ENCODE results near the gene CYBA.
A peak's percentile ranks its signal among the peaks of the same experiment; 100 is the strongest.

Gene CYBA

GRCh38 chr16:88642881-88643643, 7.8 kb downstream of the CYBA start:
- DNase-seq = no peak

- no peak for DNase-seq
Measured at GRCh38 chr16:88640498-88641247, 10.2 kb downstream of the CYBA start.

GRCh38 chr16:88640039-88640495, 10.8 kb downstream of the CYBA start:
- no peak for DNase-seq

GRCh38 chr16:88639231-88640038, 11.4 kb downstream of the CYBA start:
- no peak for DNase-seq

DNA sequence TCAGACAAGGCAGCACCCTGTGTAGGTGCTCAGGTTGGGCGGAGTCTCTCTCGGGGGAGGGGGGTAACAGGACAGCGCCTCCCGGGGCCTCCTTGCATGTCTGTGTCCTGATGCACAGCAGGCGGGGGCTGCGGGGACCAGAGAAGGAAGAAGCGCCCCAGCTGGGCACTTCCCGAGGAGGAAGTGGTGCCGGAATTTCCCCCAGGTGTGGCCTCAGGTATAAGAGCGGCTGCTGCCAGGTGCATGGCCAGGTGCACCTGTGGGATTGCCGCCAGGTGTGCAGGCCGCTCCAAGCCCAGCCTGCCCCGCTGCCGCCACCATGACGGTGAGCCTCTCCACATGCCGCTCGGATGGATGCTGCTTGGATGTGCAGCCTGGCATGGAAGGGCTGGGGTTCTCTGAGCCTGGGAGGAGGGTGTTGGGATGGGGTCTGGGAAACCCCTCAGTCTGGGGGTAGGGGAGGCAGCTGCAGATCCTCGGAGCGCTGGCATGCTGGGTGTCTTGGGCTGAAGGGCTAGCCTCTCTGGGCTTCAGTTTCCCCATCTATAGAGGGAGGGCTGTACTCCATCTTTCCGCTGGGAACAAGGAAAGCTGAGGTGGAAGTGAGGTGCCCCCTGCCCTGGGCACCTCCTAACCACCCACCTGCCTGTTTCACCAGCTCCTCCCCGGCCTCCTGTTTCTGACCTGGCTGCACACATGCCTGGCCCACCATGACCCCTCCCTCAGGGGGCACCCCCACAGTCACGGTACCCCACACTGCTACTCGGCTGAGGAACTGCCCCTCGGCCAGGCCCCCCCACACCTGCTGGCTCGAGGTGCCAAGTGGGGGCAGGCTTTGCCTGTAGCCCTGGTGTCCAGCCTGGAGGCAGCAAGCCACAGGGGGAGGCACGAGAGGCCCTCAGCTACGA, 12.3 kb downstream of the CYBA start, which contains the start of gene IL17C:
Gene IL17C, plus strand, starts transcription at position 250 of the 908 bp plus-strand sequence. Its CDS starts 70 bp downstream, at position 320.
- no peak for DNase-seq

DNA sequence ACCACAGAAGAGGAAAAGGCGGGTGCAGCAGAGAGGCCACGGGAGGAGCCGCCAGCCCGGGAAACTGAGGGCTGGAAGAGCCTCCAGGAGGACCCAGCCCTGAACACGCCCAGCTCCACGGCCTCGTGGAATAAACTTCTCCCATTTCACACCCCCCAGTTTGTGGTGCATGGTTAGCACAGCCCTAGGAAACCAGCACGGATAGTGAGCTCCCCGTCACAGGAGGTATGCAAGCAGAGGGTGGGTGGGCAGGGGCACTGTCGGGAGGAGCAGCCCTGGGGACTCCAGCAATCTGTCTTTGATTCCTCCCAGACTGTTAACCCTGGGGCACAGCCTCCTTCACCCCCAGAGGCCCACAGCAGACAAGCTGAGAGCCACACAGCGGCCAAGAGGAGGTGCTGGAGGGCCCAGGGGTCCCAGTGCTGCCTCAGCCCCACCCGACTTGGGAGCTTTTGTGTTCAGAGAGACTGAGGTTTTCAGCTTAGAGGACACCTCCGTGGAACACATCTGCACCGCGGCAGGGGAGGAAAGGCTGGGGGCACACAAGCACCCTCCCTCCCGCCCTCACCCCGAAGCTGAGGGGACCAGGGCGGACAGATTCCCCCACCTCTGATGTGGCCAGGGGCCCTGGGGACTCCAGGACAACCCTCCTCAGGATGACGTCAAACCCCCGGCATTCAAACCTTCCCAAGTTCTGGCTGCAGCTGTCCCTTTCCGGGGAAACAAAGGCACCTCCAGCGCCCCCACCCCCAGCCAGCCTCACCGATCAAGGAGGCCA, 14.2 kb downstream of the CYBA start:
- no peak for DNase-seq

- DNase-seq = no peak
Measured at GRCh38 chr16:88635671-88636319, 15.1 kb downstream of the CYBA start.

DNA sequence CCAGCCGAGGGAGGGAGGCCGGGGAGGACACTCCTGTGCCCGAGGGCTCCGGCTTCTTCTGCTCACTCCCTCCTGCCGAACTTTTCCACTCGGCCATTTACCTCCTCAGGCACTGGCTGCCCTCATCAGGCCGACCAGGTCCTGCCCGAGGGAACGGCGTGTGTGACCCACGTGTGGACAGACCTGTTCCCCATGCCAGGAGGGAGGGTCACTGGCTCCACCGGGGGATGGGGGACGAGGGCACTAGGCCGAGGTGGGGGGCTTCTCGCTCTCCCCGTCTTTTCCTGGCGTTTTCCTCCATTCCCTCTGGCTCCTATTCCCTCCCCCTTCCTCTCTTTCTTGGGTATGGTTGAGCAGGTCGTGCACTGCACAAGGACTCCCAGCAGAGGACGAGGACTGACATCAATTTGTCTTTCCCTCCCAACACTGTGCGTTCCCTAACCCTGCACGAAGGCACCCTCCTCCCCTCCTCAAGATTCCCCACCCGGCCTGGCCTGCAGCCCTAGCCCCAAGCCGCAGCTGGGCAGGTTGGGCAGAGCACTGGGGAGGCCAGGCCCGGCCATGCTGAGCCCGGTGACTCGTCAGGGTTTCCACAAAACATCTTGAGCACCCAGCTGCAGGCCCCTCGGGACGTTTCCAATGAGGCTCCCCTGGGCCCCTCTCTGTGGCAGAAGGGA, 15.7 kb downstream of the CYBA start:
- DNase-seq = no peak

GRCh38 chr16:88634141-88634993, 16.5 kb downstream of the CYBA start:
- no peak for DNase-seq

DNA sequence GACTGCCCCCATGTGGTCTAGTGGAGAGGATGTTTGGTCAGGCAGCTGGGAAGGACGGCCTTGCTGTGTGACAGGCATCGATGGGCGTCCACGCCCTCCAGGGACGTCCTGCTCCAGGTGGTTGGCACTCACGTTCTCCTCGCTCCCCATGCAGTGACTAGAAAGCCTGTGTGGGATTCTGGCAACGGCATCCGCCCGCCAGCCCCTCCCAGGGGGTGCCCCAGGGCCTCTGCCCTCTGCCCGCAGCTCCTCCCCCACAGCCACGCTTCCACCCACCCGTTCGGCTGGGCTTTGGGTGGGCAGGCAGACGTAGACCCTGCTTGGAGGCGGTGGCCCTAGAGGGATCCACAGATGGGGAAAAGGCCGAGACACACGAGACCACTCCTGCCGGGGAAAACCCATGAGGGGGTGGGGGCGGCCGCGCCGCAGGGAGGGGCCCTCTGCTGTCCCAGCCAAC, 17.1 kb downstream of the CYBA start:
- DNase-seq = peak; percentile 36

DNA sequence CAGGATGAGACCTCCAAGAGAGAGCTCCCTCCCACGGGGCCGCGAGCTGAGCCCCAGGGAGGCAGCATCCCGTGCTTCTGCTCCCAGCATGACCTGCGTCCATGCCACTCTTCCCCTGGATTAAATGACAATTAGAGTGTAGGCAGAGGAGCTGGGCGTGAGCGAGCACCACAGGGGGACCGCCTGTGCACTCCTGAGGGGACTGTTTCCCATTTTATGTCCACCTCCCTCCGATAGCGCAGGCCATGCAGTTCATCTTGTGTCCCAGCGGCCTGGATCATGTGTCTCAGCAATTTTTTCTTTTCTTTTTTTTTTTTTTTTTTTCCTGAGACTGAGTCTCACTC, 18.3 kb downstream of the CYBA start:
- DNase-seq = no peak

GRCh38 chr16:88631920-88632586, 18.8 kb downstream of the CYBA start:
- DNase-seq = no peak

DNA sequence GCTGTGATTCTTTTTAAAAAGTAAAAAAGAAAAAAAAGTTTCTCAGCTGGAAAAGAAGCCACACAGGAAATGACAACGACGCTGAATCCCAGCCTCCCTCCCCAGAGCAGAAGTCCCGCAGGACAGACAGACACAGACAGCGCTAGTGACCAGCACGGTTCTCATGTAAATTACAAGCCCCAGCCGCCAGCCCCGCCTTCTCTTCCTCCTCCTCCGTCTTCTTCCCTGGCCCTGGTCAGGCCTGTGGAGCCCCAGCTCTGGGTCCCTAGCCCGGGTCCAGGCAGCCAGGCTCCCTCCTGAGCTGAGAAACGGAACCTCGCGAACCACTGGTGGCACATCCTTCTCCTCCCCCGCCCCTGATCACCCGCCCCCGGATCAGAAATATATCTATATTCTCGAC, 19.5 kb downstream of the CYBA start:
- DNase-seq = no peak

- DNase-seq = no peak
Measured at GRCh38 chr16:88630941-88631340, 19.9 kb downstream of the CYBA start.

GRCh38 chr16:88630433-88630832, 20.4 kb downstream of the CYBA start:
- DNase-seq = no peak

GRCh38 chr16:88629835-88630234, 21.0 kb downstream of the CYBA start:
- DNase-seq = no peak

DNA sequence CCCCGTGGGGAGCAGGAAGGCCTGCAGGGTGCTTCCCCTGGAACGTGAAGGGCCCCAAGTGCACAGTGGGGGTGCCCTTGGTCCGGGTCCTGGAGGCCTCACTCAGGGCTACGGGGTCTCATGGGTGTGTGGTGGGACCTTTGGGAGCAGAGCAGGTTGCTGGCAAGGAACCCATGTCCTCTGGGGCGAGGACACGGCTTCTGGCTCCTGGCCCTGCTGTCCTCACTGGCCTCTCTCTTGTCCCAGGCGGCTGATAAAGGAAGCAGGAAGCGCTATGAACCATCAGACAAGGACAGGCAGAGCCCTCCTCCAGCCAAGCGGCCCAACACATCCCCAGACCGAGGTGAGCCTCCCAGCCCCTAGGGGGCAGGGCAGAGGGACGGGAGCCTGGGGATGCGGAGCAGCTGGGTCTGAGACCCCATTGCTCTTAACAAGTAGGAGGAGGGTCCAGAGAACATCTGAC, 22.3 kb downstream of the CYBA start:
- DNase-seq = no peak

Data from effector CD4-positive, alpha-beta T cell (primary cell).